ENCODE results near the gene TMEM179.
"Not testable (repeated sequence)": the region's sequence is repeated elsewhere in the genome, so short reads cannot be mapped to it uniquely, and the experiment has no call there.

The TMEM179 gene

DNA sequence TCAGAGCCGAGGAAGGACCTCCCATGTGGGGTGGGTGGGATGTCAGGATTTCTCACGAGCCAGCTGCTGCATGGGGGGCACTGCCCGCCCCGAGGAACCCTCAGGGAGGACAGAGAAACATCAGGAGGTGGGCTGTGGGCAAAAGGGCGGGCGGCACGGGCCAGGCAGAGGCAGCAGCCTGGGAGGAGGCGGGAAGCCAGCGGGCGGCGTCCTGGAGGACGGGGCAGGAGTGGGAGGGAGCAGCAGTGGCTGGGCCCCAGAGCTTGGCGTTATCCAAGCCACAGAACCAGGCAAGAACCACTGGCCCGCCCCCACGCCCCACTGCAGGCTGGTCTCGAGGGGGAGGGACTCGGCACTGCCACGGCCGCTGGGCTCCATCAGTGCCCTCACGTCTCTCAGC lies 22.6 kb downstream of the TMEM179 start:
- H3K9me3 ChIP-seq (ENCODE audit: low read depth, low read length): no peaks in the 10 kb centered on the region
- H3K27ac ChIP-seq: no peak overlapping the region
- no peak overlapping the region for H3K9ac ChIP-seq (ENCODE audit: insufficient read length)
- no peak for DNase-seq (ENCODE audit: low read depth, low spot score)
- no peak overlapping the region for H3K4me3 ChIP-seq
- TF ChIP-seq EZH2 (IDR thresholded peaks at IDR 0.05): no peak
- no peaks in the 10 kb centered on the region for H3K36me3 ChIP-seq (ENCODE audit: insufficient read depth, low read length)

DNA sequence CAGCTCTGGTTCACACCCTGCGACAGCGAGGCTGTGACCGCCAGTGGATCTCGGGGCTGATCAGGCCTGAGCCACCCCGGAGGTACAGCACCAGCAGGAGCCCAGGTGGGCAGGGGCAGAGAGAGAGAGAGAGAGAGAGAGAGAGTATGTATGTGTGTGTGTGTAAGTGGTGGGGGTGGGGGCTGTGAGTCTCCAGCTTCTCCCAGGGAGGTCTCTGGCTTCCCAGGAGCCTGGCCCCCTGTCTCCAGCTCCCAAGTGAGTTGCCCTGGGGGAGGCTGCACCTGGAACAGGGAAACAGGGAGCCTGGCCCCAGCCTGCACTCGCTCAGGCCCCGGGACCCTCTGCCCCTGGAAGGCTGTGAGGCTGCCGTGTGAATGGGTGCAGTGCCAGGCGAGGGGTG lies 23.1 kb downstream of the TMEM179 start:
- no peaks in the 10 kb centered on the region for H3K36me3 ChIP-seq (ENCODE audit: insufficient read depth, low read length)

DNA sequence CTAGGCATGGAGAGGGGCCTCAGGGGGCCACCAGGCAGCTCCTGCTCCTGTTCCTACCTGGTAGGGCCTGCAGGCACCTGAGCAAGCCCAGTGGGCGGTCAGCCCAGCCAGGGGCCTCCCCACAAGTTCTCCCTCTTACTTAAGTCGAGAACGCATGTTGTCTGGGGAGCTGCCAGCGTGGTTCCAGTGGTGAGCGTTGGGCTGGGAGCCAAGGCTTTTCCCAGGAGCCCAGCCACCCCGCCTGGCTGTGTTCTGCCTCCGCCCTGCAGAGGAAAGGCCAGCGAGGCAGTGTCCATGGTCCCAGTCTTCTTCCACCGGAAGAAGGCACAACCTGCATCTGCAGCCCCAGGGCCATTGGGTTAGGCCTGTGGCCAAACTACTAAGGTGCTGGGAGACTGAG lies 23.6 kb downstream of the TMEM179 start:
- no peak overlapping the region for H3K27ac ChIP-seq
- H3K4me3 ChIP-seq: no peak overlapping the region
- TF ChIP-seq EZH2 (IDR thresholded peaks at IDR 0.05): no peak
- TF ChIP-seq POLR2AphosphoS5 (IDR thresholded peaks at IDR 0.05; ENCODE audit: borderline replicate concordance, low read depth, low read length): no peak
- TF ChIP-seq FOXP2 (optimal IDR thresholded peaks at IDR 0.05; ENCODE audit: control extremely low read depth, extremely low read length, insufficient read depth): no peak
- no peaks in the 10 kb centered on the region for H3K9me3 ChIP-seq (ENCODE audit: low read depth, low read length)
- no peak for DNase-seq (ENCODE audit: low read depth, low spot score)
- H3K9ac ChIP-seq (ENCODE audit: insufficient read length): no peak overlapping the region
- no peaks in the 10 kb centered on the region for H3K36me3 ChIP-seq (ENCODE audit: insufficient read depth, low read length)

More for the DNA sequence above, 23.1 kb downstream of the TMEM179 start:
- Histone ChIP-seq H3K27ac (no peak overlapping the region), H3K9me3 (ENCODE audit: low read depth, low read length) (no peaks in the 10 kb centered on the region), H3K9ac (ENCODE audit: insufficient read length) (no peak overlapping the region), H3K4me3 (no peak overlapping the region)
- TF ChIP-seq EZH2 (IDR thresholded peaks at IDR 0.05) (no peak), POLR2AphosphoS5 (IDR thresholded peaks at IDR 0.05; ENCODE audit: borderline replicate concordance, low read depth, low read length) (no peak), FOXP2 (optimal IDR thresholded peaks at IDR 0.05; ENCODE audit: control extremely low read depth, extremely low read length, insufficient read depth) (no peak)
- DNase-seq (ENCODE audit: low read depth, low spot score): no peak

DNA sequence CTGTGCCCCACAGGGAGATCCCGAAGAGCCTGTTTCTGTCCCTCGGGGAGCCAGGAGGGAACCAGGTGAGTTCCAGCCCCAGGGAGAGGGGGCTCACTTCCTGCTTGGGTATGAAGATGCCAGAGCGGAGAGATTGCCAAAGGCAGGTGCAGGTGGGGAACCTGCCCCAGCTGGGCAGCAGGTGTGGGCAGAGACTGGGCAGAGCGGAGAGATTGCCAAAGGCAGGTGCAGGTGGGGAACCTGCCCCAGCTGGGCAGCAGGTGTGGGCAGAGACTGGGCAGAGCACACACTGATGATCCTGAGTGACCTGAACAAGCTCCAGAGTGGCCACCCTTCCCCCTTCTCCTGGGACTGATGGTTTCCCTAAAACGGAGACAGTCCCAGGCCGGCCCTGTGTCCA lies 24.6 kb downstream of the TMEM179 start:
- H3K36me3 ChIP-seq (ENCODE audit: insufficient read depth, low read length); DNase-seq (ENCODE audit: low read depth, low spot score); H3K9ac ChIP-seq (ENCODE audit: insufficient read length); H3K27ac ChIP-seq; H3K9me3 ChIP-seq (ENCODE audit: low read depth, low read length); H3K4me3 ChIP-seq: not testable (repeated sequence)

DNA sequence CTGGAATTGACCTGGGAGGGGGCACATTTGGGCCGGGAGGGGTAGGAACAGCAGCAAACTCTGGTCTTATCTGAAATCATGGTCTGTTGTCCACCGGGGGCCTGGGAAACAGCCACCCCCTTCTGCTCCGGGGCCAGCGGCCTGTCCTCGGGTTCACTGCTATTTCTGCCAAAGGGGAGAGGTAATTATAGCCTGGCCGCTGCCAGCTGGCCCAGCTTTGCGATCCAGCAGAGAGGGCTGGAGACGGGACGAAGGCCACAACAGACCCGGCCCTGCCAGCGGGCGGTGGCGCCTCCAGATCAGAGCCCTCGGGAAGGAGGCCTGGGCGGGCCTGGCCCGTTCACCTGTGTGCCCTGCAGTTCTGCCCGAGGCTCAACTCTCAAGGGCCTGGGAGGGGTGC lies 25.1 kb downstream of the TMEM179 start, which contains the start of gene C14orf180:
Gene C14orf180, plus strand, starts transcription at position 258 of the 400 bp plus-strand sequence. CDS start 6,667 bp downstream, outside the sequence.
- TF ChIP-seq FOXP2 (optimal IDR thresholded peaks at IDR 0.05; ENCODE audit: control extremely low read depth, extremely low read length, insufficient read depth) (no peak), POLR2AphosphoS5 (IDR thresholded peaks at IDR 0.05; ENCODE audit: borderline replicate concordance, low read depth, low read length) (no peak), EZH2 (IDR thresholded peaks at IDR 0.05) (no peak)
- no peaks in the 10 kb centered on the region for H3K9me3 ChIP-seq (ENCODE audit: low read depth, low read length)
- H3K36me3 ChIP-seq (ENCODE audit: insufficient read depth, low read length): no peaks in the 10 kb centered on the region
- H3K4me3 ChIP-seq: no peak within 1 kb of the TSS
- no peak within 1 kb of the TSS for H3K27ac ChIP-seq
- H3K9ac ChIP-seq (ENCODE audit: insufficient read length): no peak within 1 kb of the TSS
- no peak for DNase-seq (ENCODE audit: low read depth, low spot score)

DNA sequence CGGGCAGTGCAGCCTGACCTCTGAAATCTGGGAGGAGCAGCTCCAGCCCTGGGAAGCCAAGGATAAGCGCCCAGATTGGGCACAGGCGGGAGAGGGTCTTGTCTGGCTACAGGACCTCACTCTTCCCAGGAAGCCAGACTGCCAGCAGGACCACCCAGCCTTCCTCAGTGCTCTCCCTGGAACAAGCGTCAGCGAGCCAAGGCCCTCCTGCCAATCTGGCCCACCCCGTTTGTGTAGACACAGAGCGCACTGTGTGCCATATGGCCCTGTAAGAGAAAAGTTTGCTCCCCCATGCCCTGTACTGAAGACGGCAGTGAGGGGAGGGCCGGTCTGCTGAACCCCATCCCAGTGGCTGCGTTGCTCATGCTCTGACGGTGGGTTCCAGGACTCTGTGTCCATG lies 26.3 kb downstream of the TMEM179 start:
- TF ChIP-seq EZH2 (IDR thresholded peaks at IDR 0.05) (no peak), POLR2AphosphoS5 (IDR thresholded peaks at IDR 0.05; ENCODE audit: borderline replicate concordance, low read depth, low read length) (no peak), FOXP2 (optimal IDR thresholded peaks at IDR 0.05; ENCODE audit: control extremely low read depth, extremely low read length, insufficient read depth) (no peak)
- no peak overlapping the region for H3K9ac ChIP-seq (ENCODE audit: insufficient read length)
- no peaks in the 10 kb centered on the region for H3K36me3 ChIP-seq (ENCODE audit: insufficient read depth, low read length)
- DNase-seq (ENCODE audit: low read depth, low spot score): no peak
- H3K27ac ChIP-seq: no peak overlapping the region
- H3K4me3 ChIP-seq: no peak overlapping the region
- no peaks in the 10 kb centered on the region for H3K9me3 ChIP-seq (ENCODE audit: low read depth, low read length)

DNA sequence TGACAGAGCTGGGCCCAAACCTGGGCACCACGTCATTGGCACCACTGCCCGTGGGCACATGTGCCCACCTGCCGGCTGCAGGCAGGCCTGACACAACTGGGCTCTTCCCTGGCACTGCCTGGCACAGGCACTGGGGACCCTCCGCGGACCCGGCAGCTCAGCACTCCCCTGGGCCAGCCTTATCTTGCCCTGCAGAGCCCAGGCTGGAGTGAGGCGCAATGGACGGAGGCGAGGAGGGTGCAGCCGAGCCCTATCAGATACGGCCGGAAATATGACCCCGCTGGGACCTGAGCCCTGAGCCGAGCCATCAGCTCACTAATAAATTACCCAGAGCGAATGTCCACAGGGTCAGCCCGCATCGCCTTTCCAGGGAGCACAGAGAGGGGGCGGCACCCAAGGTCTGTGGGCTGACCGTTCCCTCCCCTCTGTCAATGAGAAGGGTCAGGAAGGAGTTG lies 26.7 kb downstream of the TMEM179 start:
- TF ChIP-seq EZH2 (IDR thresholded peaks at IDR 0.05) (no peak), POLR2AphosphoS5 (IDR thresholded peaks at IDR 0.05; ENCODE audit: borderline replicate concordance, low read depth, low read length) (no peak)
- no peak for DNase-seq (ENCODE audit: low read depth, low spot score)
- Histone ChIP-seq H3K9me3 (ENCODE audit: low read depth, low read length) (no peaks in the 10 kb centered on the region), H3K27ac (no peak overlapping the region), H3K4me3 (no peak overlapping the region), H3K36me3 (ENCODE audit: insufficient read depth, low read length) (no peaks in the 10 kb centered on the region), H3K9ac (ENCODE audit: insufficient read length) (no peak overlapping the region)

DNA sequence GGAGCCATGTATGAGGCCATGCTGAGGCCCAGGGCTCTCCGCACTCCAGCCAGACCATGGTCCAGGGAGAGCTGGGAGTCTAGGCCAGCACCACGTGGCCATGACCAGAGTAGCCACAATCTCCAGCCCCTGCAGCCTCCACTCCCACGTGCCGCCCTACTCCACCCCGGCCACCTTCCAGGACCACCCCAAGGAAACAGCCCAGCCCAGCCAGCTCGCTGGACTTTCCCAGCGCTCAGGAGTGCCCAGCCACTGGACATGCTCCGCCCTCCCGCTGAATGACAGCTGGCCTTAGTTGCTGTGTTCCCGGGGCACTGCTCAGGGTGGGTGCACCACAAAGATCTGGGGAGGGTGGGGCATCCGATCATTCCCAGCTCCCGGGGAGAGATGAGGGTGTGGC lies 27.1 kb downstream of the TMEM179 start:
- Histone ChIP-seq H3K9ac (ENCODE audit: insufficient read length) (no peak overlapping the region), H3K27ac (no peak overlapping the region), H3K36me3 (ENCODE audit: insufficient read depth, low read length) (no peaks in the 10 kb centered on the region), H3K9me3 (ENCODE audit: low read depth, low read length) (no peaks in the 10 kb centered on the region), H3K4me3 (no peak overlapping the region)
- no peak for DNase-seq (ENCODE audit: low read depth, low spot score)
- no peak for TF ChIP-seq POLR2AphosphoS5 (IDR thresholded peaks at IDR 0.05; ENCODE audit: borderline replicate concordance, low read depth, low read length)
- TF ChIP-seq EZH2 (IDR thresholded peaks at IDR 0.05): no peak
- TF ChIP-seq FOXP2 (optimal IDR thresholded peaks at IDR 0.05; ENCODE audit: control extremely low read depth, extremely low read length, insufficient read depth): no peak

DNA sequence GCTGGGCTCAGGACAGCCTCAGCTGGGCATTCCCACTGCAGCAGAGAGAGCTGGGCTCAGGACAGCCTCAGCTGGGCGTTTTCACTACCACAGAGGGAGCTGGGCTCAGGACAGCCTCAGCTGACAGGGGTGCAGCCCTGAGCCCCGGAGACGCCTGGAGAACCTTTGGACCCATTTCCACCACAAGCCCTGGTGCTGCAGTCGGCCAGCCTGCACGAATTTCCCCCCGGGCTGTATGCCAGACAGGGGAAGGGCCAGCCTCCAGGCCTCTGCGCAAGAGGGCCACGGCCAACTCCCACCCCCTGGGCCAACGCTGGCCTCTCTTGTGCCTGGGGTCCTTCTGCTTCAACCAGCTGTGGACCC lies 27.6 kb downstream of the TMEM179 start:
- H3K27ac ChIP-seq: no peak overlapping the region
- no peak for DNase-seq (ENCODE audit: low read depth, low spot score)
- H3K4me3 ChIP-seq: no peak overlapping the region
- TF ChIP-seq FOXP2 (optimal IDR thresholded peaks at IDR 0.05; ENCODE audit: control extremely low read depth, extremely low read length, insufficient read depth) (no peak), EZH2 (IDR thresholded peaks at IDR 0.05) (no peak), POLR2AphosphoS5 (IDR thresholded peaks at IDR 0.05; ENCODE audit: borderline replicate concordance, low read depth, low read length) (no peak)
- no peak overlapping the region for H3K9ac ChIP-seq (ENCODE audit: insufficient read length)
- H3K36me3 ChIP-seq (ENCODE audit: insufficient read depth, low read length): no peaks in the 10 kb centered on the region
- H3K9me3 ChIP-seq (ENCODE audit: low read depth, low read length): no peaks in the 10 kb centered on the region
